KBM-7 (cell line): ENCODE measurements around the gene FAM43A.

Source experiments
- DNase-seq: peaks from one replicate; pipeline ENCODE4 v3.0.0-alpha.2; 2015
- in situ Hi-C: fragments of 300-500 bp; cut with MboI; formaldehyde crosslinking; loops from 2 replicates; pipeline ENCODE4 v1.14.3; 2020; ENCODE audit warnings: low sequenced_read_pairs, low pct_unique_long_range_greater_than_20kb, mixed read lengths

The FAM43A gene

GRCh38 chr3:194673761-194674160 lies 11.9 kb upstream of the FAM43A start:
- in situ Hi-C loops, result no loop called here
- DNase-seq, result no peak

- peak; percentile 31 for DNase-seq
- in situ Hi-C loops, result loop anchor here (25.0 kb wide), 2 partner anchors 437 to 862 kb away; partner anchors contain the start of gene PPP1R2
Observed at GRCh38 chr3:194675081-194675640, 10.5 kb upstream of the FAM43A start.

GRCh38 chr3:194675680-194676079 lies 10.0 kb upstream of the FAM43A start:
- in situ Hi-C loops, result loop anchor here (25.0 kb wide), 2 partner anchors 437 to 862 kb away; partner anchors contain the start of gene PPP1R2
- DNase-seq, result no peak

- in situ Hi-C loops, result loop anchor here (25.0 kb wide), 2 partner anchors 436 to 861 kb away; partner anchors contain the start of gene PPP1R2
- no peak for DNase-seq
Observed at GRCh38 chr3:194676471-194676870, 9.2 kb upstream of the FAM43A start.

GRCh38 chr3:194680888-194681615 lies 4.6 kb upstream of the FAM43A start:
- in situ Hi-C loops, result loop anchor here (10.0 to 25.0 kb wide), 3 partner anchors 431 to 856 kb away; partner anchors contain the start of gene PPP1R2
- DNase-seq, result no peak

- in situ Hi-C loops, result loop anchor here (10.0 to 25.0 kb wide), 3 partner anchors 430 to 855 kb away; partner anchors contain the start of gene PPP1R2
- no peak for DNase-seq
Observed at GRCh38 chr3:194682189-194682693, 3.4 kb upstream of the FAM43A start.

GRCh38 chr3:194682694-194683310 lies 2.9 kb upstream of the FAM43A start:
- in situ Hi-C loops, result loop anchor here (10.0 to 25.0 kb wide), 3 partner anchors 429 to 854 kb away; partner anchors contain the start of gene PPP1R2
- DNase-seq, result peak; percentile 92

GRCh38 chr3:194683380-194683779 lies 2.3 kb upstream of the FAM43A start:
- no peak for DNase-seq
- in situ Hi-C loops, result loop anchor here (10.0 to 25.0 kb wide), 3 partner anchors 429 to 854 kb away; partner anchors contain the start of gene PPP1R2

GRCh38 chr3:194685065-194685717 lies 492 bp upstream of the FAM43A start:
- in situ Hi-C loops, result loop anchor here (10.0 to 25.0 kb wide), 3 partner anchors 427 to 852 kb away; partner anchors contain the start of gene PPP1R2
- no peak for DNase-seq

- in situ Hi-C loops, result loop anchor here (10.0 to 25.0 kb wide), 3 partner anchors 426 to 851 kb away; partner anchors contain the start of gene PPP1R2
Observed at GRCh38 chr3:194686414-194686815, 732 bp downstream of the FAM43A start.

GRCh38 chr3:194686816-194687637 lies 1.3 kb downstream of the FAM43A start:
- no peak for DNase-seq
- in situ Hi-C loops, result loop anchor here (10.0 to 25.0 kb wide), 3 partner anchors 425 to 850 kb away; partner anchors contain the start of gene PPP1R2

More at GRCh38 chr3:194686414-194686815, 732 bp downstream of the FAM43A start:
- no peak for DNase-seq

- in situ Hi-C loops, result loop anchor here (10.0 to 25.0 kb wide), 3 partner anchors 425 to 850 kb away; partner anchors contain the start of gene PPP1R2
- peak; percentile 75 for DNase-seq
Observed at GRCh38 chr3:194687638-194688199, 2.0 kb downstream of the FAM43A start.

- DNase-seq, result peak; percentile 77
- in situ Hi-C loops, result loop anchor here (10.0 to 25.0 kb wide), 3 partner anchors 424 to 849 kb away; partner anchors contain the start of gene PPP1R2
Observed at GRCh38 chr3:194688200-194688740, 2.6 kb downstream of the FAM43A start.

- in situ Hi-C loops, result loop anchor here (10.0 to 25.0 kb wide), 3 partner anchors 423 to 848 kb away; partner anchors contain the start of gene PPP1R2
- DNase-seq, result no peak
Observed at GRCh38 chr3:194688946-194689345, 3.3 kb downstream of the FAM43A start.

GRCh38 chr3:194689493-194689944 lies 3.8 kb downstream of the FAM43A start:
- peak; percentile 47 for DNase-seq
- in situ Hi-C loops, result loop anchor here (10.0 to 25.0 kb wide), 3 partner anchors 423 to 848 kb away; partner anchors contain the start of gene PPP1R2

GRCh38 chr3:194690501-194691372 lies 5.1 kb downstream of the FAM43A start:
- in situ Hi-C loops, result loop anchor here (25.0 kb wide), 2 partner anchors 422 to 847 kb away; partner anchors contain the start of gene PPP1R2
- peak; percentile 43 for DNase-seq
